PC-9 (cell line): Measurements from ENCODE around the gene ZNF181.

ENCODE experiments used
- CTCF ChIP-seq: fragments of 200-600 bp; sonication (generic); conservative IDR thresholded peaks from 2 replicates; pipeline ENCODE4 v1.6.1; 2017; ENCODE audit warnings: mixed run types, antibody characterized with exemption, mild to moderate bottlenecking, moderate library complexity
- EZH2 ChIP-seq: fragments of 200-600 bp; sonication (generic); IDR thresholded peaks from 2 replicates; pipeline ENCODE4 v1.8.0; 2017; ENCODE audit warnings: antibody characterized with exemption, low read depth

DNA sequence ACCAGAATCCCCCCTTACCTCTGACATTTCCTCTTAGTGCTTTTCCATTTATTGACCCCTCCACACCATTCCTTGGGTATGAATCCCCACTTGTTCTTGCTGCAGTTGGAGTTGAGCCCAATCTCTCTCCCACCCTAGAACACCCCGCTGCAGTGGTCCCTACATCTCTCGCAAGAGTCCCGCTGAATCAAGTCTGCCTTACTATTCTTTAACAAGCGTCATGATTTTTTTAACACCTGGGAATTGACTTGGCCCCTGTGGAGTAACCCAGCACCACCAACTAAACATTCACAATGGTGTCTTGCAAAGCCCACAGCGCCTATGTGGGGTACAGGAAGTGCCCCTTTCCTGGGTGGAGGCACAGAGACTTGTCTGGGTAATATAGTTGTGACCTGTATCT, 52.2 kb downstream of the ZNF181 start:
- no peak for TF ChIP-seq CTCF
- no peak for TF ChIP-seq EZH2
